GM21737 (cell line): ENCODE measurements around the gene ADK.
"Not testable (repeated sequence)": the region's sequence is repeated elsewhere in the genome, so short reads cannot be mapped to it uniquely, and the experiment has no call there.

Experiments used
- ATAC-seq: cut with Tn5 transposase; IDR thresholded peaks from one replicate; pipeline ENCODE4 v1.9.1; 2021; ENCODE audit warnings: mild to moderate bottlenecking, moderate library complexity; ENCODE audit not compliant: unreplicated experiment

The ADK gene

GRCh38 chr10:74406006-74406405, 255.0 kb downstream of the ADK start:
- ATAC-seq = no peak

GRCh38 chr10:74415146-74415839, 264.3 kb downstream of the ADK start:
- no peak for ATAC-seq

- ATAC-seq = no peak
Measured at GRCh38 chr10:74417397-74417796, 266.4 kb downstream of the ADK start.

- ATAC-seq = no peak
Measured at GRCh38 chr10:74418285-74418872, 267.4 kb downstream of the ADK start.

DNA sequence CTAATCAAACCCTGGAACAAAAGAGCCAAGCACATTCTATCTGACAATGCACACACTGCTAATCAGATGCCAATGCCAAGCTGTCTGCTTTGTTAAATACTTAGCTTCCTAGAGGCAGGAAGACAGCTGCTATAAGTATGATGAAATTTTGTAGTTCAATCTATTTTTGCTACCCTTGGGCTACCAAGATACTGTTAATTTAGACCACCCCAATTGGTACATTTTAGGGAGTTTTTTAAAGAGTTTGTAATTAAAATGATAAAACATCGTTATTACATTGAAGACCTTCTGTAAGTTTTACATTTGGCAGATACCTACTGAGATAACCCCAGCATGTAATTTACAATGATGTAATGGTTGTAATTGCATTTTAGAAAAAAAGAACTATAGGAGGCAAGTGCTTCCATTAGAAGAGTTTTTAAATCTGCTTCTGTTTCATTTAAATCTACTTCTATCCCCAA, 268.5 kb downstream of the ADK start:
- ATAC-seq = no peak

DNA sequence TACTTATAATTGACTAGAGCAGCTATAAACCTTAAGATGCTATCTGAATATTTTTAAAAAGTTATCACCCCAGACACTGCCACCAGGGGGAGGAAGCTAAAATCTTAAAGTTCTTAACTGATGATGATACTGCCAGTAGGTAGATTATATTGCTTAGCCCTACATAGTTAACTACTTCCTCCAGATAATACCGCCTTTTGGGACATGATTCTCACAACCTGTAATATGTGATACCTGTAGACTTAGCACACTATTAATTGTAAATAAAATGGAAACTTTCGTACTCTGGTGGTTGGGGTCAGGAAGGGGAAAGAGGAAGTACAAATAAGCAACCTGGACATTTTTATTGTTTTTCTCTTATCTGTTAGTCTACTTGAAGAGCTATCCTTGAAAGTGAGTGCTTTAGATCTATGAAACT, 268.9 kb downstream of the ADK start:
- no peak for ATAC-seq

DNA sequence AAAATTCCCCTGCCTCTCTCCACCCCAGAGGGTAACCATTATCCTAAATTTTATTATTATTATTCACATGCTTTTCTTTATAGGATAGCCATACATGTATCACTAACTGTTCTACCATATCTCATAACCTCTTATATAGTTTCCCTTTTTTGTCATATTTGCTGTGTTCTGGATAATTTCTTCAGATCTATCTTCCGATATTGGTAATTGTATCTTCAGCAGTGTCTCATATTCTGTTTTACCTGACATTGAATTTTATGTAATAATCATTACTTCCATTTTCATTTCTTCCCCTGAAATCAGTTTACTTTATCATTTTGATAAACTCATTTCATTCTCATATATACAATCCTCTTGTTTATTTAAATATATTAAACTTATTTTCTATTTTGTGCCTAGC, 273.5 kb downstream of the ADK start:
- no peak for ATAC-seq

- ATAC-seq = no peak
Measured at GRCh38 chr10:74425456-74426001, 274.5 kb downstream of the ADK start.

DNA sequence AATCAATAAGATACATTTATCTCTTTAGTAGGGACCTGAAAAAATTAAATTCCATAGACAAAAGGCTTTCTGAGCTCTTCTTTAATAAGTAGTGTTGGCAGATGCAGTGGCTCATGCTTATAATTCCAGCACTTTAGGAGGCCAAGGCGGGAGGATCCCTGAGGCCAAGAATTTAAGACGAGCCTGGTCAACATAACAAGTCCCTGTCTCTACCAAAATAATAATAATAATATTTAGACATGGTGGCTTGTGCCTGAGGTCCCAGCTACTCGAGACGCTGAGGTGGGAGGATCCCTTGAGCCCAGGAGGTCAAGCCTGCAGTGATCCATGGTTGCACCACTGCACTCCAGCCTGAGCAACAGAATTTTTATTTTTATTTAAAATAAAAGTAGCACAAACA, 280.8 kb downstream of the ADK start:
- ATAC-seq = no peak

GRCh38 chr10:74432841-74433594, 282.0 kb downstream of the ADK start:
- no peak for ATAC-seq

GRCh38 chr10:74433595-74433956, 282.6 kb downstream of the ADK start:
- ATAC-seq = no peak

DNA sequence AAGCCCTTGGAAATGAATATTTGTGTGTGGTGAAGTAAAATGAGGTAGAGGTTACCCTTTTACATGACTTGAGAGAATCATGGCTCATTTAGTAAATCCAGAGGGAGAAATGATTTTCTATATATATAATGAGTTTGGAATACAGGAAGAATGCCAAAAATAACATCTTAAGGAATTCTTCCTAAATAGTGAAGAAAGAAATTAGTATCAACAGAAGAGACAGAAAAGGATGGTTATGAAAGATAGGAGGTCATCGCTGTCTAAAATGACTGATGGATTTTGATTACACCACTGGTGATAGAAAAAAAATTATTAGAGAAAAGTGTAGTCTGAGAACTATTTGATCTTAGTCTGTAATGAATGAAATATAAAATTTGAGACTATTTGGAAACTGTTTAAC, 283.0 kb downstream of the ADK start:
- ATAC-seq = no peak

GRCh38 chr10:74434547-74434946, 283.5 kb downstream of the ADK start:
- ATAC-seq = no peak

- no peak for ATAC-seq
Measured at GRCh38 chr10:74436523-74437170, 285.6 kb downstream of the ADK start.

- ATAC-seq = no peak
Measured at GRCh38 chr10:74437822-74438221, 286.8 kb downstream of the ADK start.

DNA sequence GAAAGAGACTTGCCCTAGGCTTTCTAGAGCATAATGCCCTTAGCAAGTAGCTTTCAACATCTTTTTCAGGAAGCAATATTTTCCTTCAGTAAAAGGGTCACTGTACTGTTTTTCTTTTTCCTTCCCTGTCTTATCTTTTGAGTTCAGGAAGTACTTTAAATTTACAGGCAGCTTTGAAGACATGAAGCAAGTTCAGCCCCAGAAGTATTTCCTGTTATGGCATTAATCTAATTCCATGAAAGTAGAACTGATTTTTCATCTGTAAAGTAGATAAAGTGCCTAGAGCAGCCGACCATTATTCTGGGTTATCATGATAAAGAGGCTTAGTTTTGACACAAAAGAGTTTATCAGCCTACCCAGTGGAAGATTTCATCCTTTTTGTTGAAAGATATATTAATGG, 288.2 kb downstream of the ADK start:
- no peak for ATAC-seq

DNA sequence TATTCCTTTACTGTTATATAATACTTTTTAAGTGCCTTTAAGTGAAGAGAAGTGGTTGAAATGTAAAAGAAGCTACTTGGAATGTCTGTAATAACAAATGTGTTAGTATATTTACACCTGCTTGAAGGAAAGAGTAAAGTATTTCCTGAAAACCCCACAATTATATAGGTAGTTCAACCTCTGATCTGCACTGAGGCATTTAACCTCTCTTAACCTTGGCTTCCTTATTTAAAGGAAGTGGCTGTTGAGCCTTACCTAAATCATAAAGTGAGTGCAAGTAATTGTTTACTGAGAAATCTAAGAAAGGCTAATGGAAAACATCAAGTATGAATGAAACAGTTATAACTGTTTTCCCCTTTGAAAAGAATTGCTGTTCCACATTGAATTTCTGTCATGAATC, 294.5 kb downstream of the ADK start:
- no peak for ATAC-seq

DNA sequence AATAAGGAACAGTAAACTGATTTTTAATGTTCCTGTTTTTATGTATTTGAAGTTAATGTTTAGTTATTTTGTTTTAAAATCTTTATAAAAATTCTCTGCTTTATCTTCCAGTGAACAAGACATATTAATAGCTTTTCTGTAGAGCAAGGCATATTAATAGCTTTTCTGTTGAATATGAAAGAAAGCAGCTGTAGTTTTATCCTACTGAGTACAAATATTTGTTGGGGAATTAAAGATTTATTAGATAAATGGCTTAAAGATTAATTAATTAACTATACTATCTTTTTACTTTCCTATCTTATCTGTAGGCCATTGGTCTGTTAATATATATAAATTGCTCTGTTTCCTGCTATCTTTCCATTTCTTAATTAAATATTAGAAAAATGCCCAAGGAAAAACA, 299.6 kb downstream of the ADK start:
- no peak for ATAC-seq

GRCh38 chr10:74451127-74451829, 300.3 kb downstream of the ADK start:
- no peak for ATAC-seq

GRCh38 chr10:74453169-74453568, 302.1 kb downstream of the ADK start:
- ATAC-seq = no peak

DNA sequence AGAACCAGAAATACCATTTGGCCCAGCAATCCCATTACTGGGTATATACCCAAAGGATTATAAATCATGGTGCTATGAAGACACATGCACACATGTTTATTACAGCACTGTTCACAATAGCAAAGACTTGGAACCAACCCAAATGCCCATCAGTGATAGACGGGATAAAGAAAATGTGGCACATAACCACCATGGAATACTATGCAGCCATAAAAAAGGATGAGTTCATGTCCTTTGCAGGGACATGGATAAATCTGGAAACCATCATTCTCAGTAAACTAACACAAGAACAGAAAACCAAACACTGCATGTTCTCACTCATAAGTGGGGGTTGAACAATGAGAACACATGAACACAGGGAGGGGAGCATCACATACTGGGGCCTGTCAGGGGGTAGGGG, 306.5 kb downstream of the ADK start:
- not testable (repeated sequence) for ATAC-seq
